K562 (cell line): ENCODE data around the gene CDIPT. TPM values are rescaled to one million over a fixed set of nuclear protein-coding genes. Genes with fewer than 3 reads are reported as not detected.
A peak's percentile ranks its signal among the peaks of the same experiment; 100 is the strongest.

Source experiments
- EWSR1 ChIP-seq: fragments of 450-650 bp; IDR thresholded peaks from 2 replicates; pipeline ENCODE4 v1.6.1; 2018; ENCODE audit warnings: borderline replicate concordance, mild to moderate bottlenecking, low read depth, moderate library complexity; ENCODE audit not compliant: partially characterized antibody
- GTF2E2 ChIP-seq: fragments of 200-800 bp; sonication (Bioruptor generic); IDR thresholded peaks from 2 replicates; pipeline ENCODE4 v1.6.1; 2016; ENCODE audit warnings: missing genetic modification characterization, missing compliant biosample characterization
- NFE2L1 ChIP-seq: fragments of 450-650 bp; IDR thresholded peaks from 2 replicates; pipeline ENCODE4 v1.6.1; 2016; ENCODE audit warnings: missing genetic modification characterization, low read depth, mild to moderate bottlenecking, missing compliant biosample characterization, moderate library complexity, borderline replicate concordance
- POLR2A ChIP-seq: fragments of 450-650 bp; conservative IDR thresholded peaks from 2 replicates; pipeline ENCODE4 v1.6.1; 2016
- RREB1 ChIP-seq: fragments of 250-450 bp; sonication (Bioruptor Pico); IDR thresholded peaks from 2 replicates; pipeline ENCODE4 v1.4.0; 2020
- ZNF75A ChIP-seq: fragments of 450-650 bp; formaldehyde crosslinking; IDR thresholded peaks from 2 replicates; pipeline ENCODE4 v1.4.0; 2020; ENCODE audit warnings: mild to moderate bottlenecking
- ZNF764 ChIP-seq: fragments of 250-450 bp; sonication (Bioruptor Pico); IDR thresholded peaks from 2 replicates; pipeline ENCODE4 v1.4.0; 2020; ENCODE audit warnings: low read depth, mild to moderate bottlenecking, moderate library complexity
- polyA plus RNA-seq, 8 experiments: library from polyadenylated mRNA; depleted of rRNA in 4 of 8; stranded (reverse) in 5 of 8; unstranded in 3 of 8; fragments of >200 nt; fragmentation: Nextera tagmentation in 2 of 8; fragmentation: Illumina TruSeq in 1 of 8; extraction: Ambion mirVana in 2 of 8; extraction: Trizol in 1 of 8; gene quantifications; 2 replicates each; pipeline versions ENCODE4 v1.2.1 to v1.2.3, GENCODE V29; 2011 to 2014; ENCODE audit warnings: inconsistent platforms in 1 of 8, missing spikeins in 1 of 8
- total RNA-seq, 7 experiments: library from RNA; depleted of rRNA in 6 of 7; stranded (reverse); fragments of >200 nt in 6 of 7; fragmentation: Illumina TruSeq in 2 of 7; extraction: Trizol in 2 of 7; gene quantifications; 2 replicates each; pipeline versions ENCODE4 v1.2.1 to v1.2.3, GENCODE V29; 2011 to 2021; ENCODE audit warnings: low replicate concordance in 1 of 7
- TF ChIP-seq, protein P1 (sequence below): fragments of 250-450 bp; sonication (Bioruptor Pico); IDR thresholded peaks from 2 replicates; pipeline ENCODE4 v1.9.0; 2021; ENCODE audit warnings: mild to moderate bottlenecking, inconsistent platforms
- TF ChIP-seq, protein P2 (sequence below): fragments of 450-650 bp; IDR thresholded peaks from 2 replicates; pipeline ENCODE4 v1.6.1; 2016; ENCODE audit warnings: low read depth

The CDIPT gene
- total and polyA plus RNA-seq, 9 of the 15 experiments (the other 6 are each of a cell fraction or from before 2014, with no cell fraction given), result 1.3 to 37.0 (median 23.0) TPM

DNA sequence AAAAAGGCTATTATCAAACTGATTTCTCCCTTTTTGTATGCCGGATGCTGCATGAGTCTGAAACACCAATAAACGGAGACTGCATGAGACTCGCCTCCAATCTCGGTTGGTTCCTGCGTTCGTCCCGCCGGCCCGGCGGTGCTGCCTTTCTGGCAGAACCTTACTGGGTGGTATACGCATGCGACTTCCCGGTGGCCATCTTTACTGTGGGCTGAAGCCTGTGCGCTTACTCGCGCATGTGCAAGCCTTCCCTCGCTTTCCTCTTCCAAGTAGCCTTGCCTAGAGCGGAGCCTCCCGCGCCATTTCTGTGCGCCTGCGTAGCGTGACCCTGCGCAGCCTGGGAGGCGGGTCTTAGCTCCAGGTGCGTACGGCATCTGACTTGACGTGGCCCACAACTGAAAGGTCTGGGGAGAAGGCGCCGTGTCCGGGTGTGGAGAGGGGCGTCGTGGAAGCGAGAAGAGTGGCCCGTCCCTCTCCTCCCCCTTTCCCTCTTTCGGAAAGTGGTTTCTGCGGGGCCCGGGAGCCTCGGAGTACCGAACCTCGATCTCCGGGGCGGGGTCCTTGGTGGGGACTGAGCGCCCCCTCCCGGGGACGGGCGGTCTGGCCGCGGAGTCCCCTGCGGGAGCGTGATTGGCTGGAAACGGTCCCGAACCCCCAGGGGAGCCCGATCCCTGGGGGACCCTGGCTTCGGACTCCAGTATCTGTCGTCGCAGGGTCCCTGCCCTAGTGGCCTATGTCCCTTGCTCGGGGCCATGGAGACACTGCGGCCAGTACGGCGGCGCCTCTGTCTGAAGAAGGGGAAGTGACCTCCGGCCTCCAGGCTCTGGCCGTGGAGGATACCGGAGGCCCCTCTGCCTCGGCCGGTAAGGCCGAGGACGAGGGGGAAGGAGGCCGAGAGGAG, 47.0 kb downstream of the CDIPT start, which contains the start of gene PAGR1 (continued):
- TF ChIP-seq, protein P1, sequence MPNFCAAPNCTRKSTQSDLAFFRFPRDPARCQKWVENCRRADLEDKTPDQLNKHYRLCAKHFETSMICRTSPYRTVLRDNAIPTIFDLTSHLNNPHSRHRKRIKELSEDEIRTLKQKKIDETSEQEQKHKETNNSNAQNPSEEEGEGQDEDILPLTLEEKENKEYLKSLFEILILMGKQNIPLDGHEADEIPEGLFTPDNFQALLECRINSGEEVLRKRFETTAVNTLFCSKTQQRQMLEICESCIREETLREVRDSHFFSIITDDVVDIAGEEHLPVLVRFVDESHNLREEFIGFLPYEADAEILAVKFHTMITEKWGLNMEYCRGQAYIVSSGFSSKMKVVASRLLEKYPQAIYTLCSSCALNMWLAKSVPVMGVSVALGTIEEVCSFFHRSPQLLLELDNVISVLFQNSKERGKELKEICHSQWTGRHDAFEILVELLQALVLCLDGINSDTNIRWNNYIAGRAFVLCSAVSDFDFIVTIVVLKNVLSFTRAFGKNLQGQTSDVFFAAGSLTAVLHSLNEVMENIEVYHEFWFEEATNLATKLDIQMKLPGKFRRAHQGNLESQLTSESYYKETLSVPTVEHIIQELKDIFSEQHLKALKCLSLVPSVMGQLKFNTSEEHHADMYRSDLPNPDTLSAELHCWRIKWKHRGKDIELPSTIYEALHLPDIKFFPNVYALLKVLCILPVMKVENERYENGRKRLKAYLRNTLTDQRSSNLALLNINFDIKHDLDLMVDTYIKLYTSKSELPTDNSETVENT, result peak; percentile 38
- no peak for TF ChIP-seq ZNF75A (CRISPR knock-in tag)
- no peak for TF ChIP-seq ZNF764
- no peak for TF ChIP-seq EWSR1
- TF ChIP-seq GTF2E2, result no peak; the same call in 1 of the 2 replicates
- TF ChIP-seq, protein P2, sequence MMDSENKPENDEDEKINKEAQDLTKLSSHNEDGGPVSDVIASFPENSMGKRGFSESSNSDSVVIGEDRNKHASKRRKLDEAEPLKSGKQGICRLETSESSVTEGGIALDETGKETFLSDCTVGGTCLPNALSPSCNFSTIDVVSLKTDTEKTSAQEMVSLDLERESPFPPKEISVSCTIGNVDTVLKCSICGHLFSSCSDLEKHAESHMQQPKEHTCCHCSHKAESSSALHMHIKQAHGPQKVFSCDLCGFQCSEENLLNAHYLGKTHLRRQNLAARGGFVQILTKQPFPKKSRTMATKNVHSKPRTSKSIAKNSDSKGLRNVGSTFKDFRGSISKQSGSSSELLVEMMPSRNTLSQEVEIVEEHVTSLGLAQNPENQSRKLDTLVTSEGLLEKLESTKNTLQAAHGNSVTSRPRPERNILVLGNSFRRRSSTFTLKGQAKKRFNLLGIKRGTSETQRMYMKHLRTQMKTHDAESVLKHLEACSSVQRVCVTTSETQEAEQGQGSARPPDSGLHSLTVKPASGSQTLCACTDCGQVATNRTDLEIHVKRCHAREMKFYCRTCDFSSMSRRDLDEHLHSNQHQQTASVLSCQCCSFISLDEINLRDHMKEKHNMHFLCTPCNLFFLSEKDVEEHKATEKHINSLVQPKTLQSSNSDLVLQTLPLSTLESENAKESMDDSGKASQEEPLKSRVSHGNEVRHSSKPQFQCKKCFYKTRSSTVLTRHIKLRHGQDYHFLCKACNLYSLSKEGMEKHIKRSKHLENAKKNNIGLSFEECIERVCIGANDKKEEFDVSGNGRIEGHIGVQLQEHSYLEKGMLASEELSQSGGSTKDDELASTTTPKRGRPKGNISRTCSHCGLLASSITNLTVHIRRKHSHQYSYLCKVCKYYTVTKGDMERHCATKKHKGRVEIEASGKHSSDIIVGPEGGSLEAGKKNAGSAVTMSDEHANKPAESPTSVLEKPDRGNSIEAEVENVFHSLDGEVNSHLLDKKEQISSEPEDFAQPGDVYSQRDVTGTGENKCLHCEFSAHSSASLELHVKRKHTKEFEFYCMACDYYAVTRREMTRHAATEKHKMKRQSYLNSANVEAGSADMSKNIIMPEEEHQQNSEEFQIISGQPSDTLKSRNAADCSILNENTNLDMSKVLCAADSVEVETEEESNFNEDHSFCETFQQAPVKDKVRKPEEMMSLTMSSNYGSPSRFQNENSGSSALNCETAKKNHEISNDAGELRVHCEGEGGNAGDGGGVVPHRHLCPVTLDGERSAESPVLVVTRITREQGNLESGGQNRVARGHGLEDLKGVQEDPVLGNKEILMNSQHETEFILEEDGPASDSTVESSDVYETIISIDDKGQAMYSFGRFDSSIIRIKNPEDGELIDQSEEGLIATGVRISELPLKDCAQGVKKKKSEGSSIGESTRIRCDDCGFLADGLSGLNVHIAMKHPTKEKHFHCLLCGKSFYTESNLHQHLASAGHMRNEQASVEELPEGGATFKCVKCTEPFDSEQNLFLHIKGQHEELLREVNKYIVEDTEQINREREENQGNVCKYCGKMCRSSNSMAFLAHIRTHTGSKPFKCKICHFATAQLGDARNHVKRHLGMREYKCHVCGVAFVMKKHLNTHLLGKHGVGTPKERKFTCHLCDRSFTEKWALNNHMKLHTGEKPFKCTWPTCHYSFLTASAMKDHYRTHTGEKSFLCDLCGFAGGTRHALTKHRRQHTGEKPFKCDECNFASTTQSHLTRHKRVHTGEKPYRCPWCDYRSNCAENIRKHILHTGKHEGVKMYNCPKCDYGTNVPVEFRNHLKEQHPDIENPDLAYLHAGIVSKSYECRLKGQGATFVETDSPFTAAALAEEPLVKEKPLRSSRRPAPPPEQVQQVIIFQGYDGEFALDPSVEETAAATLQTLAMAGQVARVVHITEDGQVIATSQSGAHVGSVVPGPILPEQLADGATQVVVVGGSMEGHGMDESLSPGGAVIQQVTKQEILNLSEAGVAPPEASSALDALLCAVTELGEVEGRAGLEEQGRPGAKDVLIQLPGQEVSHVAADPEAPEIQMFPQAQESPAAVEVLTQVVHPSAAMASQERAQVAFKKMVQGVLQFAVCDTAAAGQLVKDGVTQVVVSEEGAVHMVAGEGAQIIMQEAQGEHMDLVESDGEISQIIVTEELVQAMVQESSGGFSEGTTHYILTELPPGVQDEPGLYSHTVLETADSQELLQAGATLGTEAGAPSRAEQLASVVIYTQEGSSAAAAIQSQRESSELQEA, result no peak
- no peak for TF ChIP-seq NFE2L1 (tag)
- TF ChIP-seq RREB1, result 0 out of 2 replicates have a peak, but pooled peaks have one; percentile 64
- TF ChIP-seq POLR2A, result peak; percentile 89
